HEK293 (cell line): ENCODE results near the gene ENO3.

Experiments used
- ATF2 ChIP-seq: fragments of 450-650 bp; formaldehyde crosslinking; IDR thresholded peaks from 2 replicates; pipeline ENCODE4 v1.5.1; 2016; ENCODE audit warnings: missing biosample characterization, missing genetic modification characterization, low read depth
- MYNN ChIP-seq: fragments of 450-650 bp; formaldehyde crosslinking; IDR thresholded peaks from 2 replicates; pipeline ENCODE4 v1.5.1; 2016; ENCODE audit warnings: missing biosample characterization, missing genetic modification characterization, borderline replicate concordance
- RBAK ChIP-seq: fragments of 450-650 bp; formaldehyde crosslinking; IDR thresholded peaks from 2 replicates; pipeline ENCODE4 v1.5.1; 2016; ENCODE audit warnings: missing biosample characterization, missing genetic modification characterization
- REST ChIP-seq: fragments of 450-650 bp; formaldehyde crosslinking; IDR thresholded peaks from 2 replicates; pipeline ENCODE4 v1.5.1; 2016; ENCODE audit warnings: missing biosample characterization, missing genetic modification characterization
- ZNF391 ChIP-seq: fragments of 450-650 bp; formaldehyde crosslinking; IDR thresholded peaks from 2 replicates; pipeline ENCODE4 v1.5.1; 2016; ENCODE audit warnings: low read depth, missing biosample characterization, missing genetic modification characterization, borderline replicate concordance
- ZNF544 ChIP-seq: fragments of 450-650 bp; formaldehyde crosslinking; IDR thresholded peaks from 2 replicates; pipeline ENCODE4 v1.5.0; 2017; ENCODE audit warnings: missing biosample characterization, missing genetic modification characterization
- ZNF549 ChIP-seq: fragments of 450-650 bp; IDR thresholded peaks from 2 replicates; pipeline ENCODE4 v1.5.1; 2018; ENCODE audit warnings: missing biosample characterization, missing genetic modification characterization, mild to moderate bottlenecking, inconsistent platforms, moderate library complexity
- ZNF670 ChIP-seq: fragments of 450-650 bp; formaldehyde crosslinking; IDR thresholded peaks from 2 replicates; pipeline ENCODE4 v1.5.1; 2016; ENCODE audit warnings: missing biosample characterization, missing genetic modification characterization, low read depth
- ZNF704 ChIP-seq: fragments of 450-650 bp; formaldehyde crosslinking; IDR thresholded peaks from 2 replicates; pipeline ENCODE4 v1.5.1; 2016; ENCODE audit warnings: missing biosample characterization, missing genetic modification characterization
- TF ChIP-seq, protein P1 (sequence below): fragments of 450-650 bp; formaldehyde crosslinking; IDR thresholded peaks from 2 replicates; pipeline ENCODE4 v1.5.1; 2016; ENCODE audit warnings: missing biosample characterization, missing genetic modification characterization

- TF ChIP-seq, protein P1, sequence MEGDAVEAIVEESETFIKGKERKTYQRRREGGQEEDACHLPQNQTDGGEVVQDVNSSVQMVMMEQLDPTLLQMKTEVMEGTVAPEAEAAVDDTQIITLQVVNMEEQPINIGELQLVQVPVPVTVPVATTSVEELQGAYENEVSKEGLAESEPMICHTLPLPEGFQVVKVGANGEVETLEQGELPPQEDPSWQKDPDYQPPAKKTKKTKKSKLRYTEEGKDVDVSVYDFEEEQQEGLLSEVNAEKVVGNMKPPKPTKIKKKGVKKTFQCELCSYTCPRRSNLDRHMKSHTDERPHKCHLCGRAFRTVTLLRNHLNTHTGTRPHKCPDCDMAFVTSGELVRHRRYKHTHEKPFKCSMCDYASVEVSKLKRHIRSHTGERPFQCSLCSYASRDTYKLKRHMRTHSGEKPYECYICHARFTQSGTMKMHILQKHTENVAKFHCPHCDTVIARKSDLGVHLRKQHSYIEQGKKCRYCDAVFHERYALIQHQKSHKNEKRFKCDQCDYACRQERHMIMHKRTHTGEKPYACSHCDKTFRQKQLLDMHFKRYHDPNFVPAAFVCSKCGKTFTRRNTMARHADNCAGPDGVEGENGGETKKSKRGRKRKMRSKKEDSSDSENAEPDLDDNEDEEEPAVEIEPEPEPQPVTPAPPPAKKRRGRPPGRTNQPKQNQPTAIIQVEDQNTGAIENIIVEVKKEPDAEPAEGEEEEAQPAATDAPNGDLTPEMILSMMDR: no peak
- TF ChIP-seq ZNF549 (tag by site-specific recombination): no peak
- no peak for TF ChIP-seq ZNF704 (tag by site-specific recombination)
- TF ChIP-seq ZNF544: no peak
- TF ChIP-seq MYNN (tag by site-specific recombination): no peak
- no peak for TF ChIP-seq ATF2
- TF ChIP-seq ZNF670 (tag by site-specific recombination): no peak
- no peak for TF ChIP-seq REST (tag by site-specific recombination)
- TF ChIP-seq ZNF391 (tag by site-specific recombination): no peak
- no peak for TF ChIP-seq RBAK (tag by site-specific recombination)
Measured at GRCh38 chr17:4970273-4970672, 19.4 kb downstream of the ENO3 start.
